Stimulated activated naive CD8-positive, alpha-beta T cell treated with anti-CD3 and anti-CD28 coated beads, Interleukin-15, Interleukin-2, amounts not matched to agents 100 U/mL and 50 U/mL, for 24 hours (primary cell): ENCODE measurements around the gene PLEKHD1.

Source experiments
- ATAC-seq: fragments of 150-1000 bp; cut with Tn5 transposase; one replicate; pipeline ENCODE4 v1.10.0; 2021
- DNase-seq: peaks from one replicate; pipeline ENCODE4 v3.0.0; 2021

The PLEKHD1 gene

DNA sequence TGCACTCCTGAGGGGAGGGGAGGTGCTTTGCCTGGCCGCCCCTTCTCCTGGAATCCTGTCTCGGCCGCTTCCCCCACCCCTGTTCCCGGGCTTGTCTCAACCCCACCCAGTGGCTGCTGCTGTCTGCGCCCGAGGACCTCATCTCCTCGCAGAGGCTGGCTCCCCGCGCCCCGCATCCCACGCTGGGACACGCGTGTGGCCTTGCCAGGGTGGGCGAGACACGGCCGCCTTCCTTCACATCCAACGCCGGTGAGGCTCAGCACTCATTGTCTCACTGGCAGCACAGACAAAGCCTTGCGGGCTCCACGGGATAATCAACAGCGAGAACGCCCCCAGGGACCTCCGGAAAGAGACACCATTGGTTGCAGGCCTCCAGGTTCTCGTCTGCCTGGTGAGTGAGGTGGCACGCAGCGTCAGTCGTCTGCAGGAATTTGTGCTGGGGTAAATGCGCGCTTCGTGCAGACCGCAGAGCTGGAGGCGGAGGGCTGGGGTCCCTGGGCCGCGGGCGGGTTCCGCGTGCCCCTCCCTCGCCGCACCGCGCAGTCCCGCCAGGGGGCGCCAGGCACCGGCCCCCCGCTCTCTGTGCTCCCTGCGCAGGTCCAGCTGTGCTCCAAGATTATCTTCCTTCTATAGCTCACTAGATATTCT, 63.3 kb downstream of the PLEKHD1 start:
- DNase-seq: peak; percentile 63
- ATAC-seq: peak; percentile 40

DNA sequence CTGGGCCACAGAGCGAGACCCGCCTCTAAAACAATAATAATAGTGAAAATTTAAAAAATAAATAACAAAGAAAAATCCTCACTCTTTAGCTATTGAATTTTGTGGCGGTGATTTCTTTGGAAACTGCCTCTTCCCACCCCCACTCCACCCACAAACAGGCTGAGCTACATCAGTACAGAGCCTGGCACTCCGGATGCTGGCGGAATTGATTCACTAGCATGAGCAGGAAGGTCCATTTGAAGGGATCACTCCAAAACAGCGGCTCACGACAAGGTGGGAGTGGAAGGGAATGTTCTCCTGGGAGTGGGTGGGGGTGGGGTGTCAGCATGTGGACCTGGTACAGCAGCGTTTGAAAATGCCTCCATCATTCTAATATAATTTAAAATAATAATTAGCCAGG, 64.0 kb downstream of the PLEKHD1 start:
- DNase-seq: no peak
- no peak for ATAC-seq

DNA sequence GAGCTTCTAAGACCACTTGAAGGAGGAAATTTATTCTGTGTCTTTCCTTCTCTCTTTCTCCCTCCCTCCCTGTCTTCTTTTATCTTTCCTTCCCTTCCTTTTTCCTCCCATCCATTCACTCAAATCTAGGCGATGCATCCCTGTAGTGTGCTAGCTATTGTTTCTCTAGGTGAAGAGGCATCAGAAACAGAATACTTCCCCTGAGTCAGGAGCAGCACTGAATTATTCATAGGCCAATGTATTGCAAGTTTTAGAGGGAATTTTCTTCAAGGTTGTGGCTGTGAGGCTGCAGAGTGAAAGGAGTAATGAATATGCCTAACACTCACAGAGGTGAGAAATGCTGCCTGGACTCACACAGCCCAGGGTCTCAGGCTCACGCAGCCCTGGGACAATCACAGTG, 67.0 kb downstream of the PLEKHD1 start:
- DNase-seq: no peak
- ATAC-seq: no peak

DNA sequence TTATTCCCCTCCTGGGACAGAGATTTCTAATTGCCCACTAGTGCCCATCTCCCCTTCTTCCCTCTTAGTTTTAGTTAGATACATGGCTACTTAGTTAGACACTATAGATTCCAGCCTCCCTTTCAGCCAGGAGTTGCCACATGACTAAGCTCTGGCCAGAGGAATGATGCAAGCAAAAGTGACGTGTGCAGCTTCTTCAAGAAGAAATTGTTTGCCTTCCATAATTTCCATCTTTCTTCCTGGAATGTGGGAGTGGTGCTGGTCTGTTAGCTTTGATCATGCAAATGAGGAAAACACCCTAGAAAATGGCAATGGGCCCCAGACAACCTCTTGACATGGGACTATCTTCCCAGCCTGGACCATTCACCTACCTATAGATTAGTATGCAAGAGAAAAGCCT, 68.7 kb downstream of the PLEKHD1 start:
- DNase-seq (no peak), ATAC-seq (no peak)

DNA sequence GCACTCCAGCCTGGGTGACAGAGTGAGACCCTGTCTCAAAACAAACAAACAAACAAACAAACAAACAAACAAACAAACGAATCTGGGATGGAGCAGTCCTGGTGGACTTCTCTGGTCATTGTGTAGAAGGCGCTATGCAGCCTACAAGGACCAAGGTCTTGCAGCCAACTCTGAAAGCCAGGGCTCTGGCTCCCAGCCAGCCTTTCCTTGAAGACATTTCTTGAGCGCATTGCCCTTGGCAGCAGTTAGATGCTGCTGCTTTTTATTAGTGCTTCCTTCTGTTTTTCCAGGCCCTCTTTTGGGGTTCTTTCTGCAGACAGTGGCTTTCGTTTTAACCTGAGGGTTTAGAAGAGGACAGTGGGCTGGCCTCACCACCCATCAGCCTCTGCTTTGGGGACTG, 70.0 kb downstream of the PLEKHD1 start:
- DNase-seq (no peak), ATAC-seq (no peak)

DNA sequence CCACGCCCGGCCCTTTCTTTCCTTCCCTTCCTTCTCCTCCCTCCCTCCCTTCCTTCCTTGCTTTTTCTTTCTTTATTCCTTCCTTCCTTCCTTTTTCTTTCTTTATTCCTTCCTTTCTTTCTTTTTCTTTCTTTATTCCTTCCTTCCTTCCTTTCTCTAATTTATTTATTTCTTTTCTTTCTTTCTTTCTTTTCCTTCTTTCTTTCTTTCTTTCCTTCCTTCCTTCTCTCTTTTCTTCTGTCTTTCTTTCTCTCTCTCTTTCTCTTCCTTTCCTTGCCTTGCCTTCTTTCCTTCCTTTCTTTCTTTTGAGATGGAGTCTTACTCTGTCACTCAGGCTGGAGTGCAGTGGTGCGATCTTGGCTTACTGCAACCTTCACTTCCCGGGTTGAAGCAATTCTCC, 74.2 kb downstream of the PLEKHD1 start:
- ATAC-seq: no peak
- no peak for DNase-seq

DNA sequence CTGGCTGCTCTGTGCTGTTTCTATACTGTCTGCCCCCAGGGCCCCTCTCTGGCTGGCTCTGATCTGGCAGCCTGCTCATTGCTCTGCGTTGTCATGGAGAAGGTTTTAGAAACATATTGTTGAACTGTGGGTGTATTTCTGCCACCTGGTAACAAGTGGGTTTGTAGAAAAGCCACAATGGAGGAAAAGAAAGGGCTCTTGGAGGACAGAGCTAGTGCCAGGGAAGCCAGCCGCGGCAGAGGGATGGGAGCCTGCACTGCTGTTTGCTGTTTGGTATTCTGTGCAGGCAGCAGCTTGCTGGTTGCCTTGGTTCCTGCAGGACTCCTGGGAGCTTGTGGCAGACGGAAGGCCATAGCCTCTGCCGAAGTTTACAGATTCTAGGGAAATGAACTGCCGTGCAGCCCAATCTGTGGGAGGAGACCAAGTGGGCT, 75.1 kb downstream of the PLEKHD1 start:
- DNase-seq (no peak), ATAC-seq (no peak)

DNA sequence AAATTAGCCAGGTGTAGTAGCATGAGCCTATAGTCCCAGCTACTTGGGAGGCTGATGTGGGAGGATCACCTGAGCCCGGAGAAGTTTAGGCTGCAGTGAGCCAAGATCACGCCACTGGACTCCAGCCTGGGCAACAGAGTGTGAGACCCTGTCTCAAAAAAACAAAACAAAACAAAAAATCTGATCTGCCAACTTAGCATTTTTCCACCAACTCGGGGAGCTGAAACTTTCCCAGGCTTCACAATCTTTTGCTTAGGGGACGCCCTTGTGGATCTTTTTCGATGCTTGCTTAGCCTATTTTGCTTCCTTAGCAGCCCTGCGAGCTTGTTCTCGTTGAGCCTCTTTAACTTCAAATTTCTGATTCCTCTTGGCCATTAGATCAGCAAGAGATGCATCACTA, 76.3 kb downstream of the PLEKHD1 start:
- no peak for ATAC-seq
- no peak for DNase-seq

DNA sequence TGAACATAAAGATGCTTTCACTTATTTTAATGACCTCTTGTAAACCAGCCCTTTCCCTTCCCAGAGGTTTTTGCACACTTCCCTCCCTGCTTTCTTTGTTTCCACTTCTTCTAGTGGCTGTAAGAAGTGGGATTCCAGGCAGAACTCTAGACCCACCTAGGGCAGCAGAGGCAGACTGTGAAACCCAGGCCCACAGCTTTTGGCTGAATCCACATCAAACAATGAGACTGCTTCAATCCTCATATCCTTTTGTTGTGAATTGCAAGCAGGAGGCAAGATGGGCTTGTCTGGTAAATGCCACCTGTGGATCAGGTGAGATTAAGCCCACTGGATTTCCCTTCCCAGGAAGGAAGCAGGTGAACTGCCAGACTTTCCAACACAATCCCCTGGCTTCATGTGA, 77.4 kb downstream of the PLEKHD1 start:
- no peak for ATAC-seq
- DNase-seq: no peak

DNA sequence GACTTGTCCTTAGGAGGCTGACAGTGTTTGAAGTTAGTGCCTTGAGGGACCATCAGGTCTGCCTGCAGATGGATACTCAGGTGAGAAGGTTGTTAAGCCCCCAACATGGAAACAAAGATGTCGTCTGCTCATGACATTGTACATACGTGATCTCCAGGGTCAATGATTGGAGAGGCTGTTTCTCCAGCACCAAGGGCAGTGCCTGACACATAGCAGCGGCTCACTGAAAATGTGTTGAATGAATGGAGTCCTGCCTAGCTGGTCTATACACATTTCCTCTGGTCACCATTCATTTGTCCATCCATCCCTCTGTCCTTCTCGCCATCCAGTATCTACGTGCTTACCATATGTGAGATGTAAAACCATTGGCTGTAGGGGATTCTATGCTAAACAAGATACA, 83.0 kb downstream of the PLEKHD1 start:
- ATAC-seq: no peak
- DNase-seq: no peak

DNA sequence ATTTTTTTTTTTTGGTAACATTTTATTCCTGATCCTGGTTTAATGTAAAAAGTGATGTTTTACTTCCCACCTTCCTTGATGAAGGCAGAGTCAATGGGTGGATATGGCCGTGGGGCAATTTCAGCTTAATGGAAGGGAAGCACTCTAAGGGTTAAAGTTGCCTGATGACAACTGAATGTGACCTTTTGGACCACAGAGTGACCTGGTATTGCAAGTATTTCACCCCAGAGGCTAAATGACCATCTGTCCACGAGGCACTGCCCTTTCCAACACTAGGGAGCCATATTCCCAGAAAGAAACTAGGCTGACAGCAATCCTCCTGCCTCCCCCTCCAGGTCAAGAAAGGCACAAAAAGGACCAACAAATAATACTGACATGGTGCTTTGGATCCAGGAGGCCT, 85.3 kb downstream of the PLEKHD1 start:
- no peak for ATAC-seq

DNA sequence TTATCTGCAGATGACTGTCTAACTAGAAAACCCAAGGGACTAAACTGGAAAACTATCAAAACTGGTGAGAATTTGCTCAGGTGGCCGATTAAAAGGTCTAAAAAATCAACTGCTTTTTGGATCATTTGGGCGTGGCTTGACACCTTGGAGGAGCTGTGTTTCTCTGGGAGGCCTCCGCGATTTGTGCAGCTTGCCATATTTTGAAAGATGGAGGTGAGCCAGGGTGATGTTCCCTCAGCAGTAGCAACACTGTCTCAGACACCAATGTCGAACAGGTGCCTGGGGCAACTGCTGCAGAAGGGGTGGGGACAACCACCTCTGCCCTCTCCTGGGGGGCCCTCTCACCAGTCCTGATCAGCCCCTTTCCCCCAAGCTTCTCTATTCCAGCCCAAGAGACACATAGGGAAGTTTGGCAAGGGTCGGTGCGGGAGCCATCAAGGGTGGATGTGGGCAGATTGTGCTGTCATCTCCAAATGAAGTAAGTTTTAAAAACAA, 86.4 kb downstream of the PLEKHD1 start:
- ATAC-seq (no peak), DNase-seq (no peak)

More for the DNA sequence above, 85.3 kb downstream of the PLEKHD1 start:
- DNase-seq: no peak

DNA sequence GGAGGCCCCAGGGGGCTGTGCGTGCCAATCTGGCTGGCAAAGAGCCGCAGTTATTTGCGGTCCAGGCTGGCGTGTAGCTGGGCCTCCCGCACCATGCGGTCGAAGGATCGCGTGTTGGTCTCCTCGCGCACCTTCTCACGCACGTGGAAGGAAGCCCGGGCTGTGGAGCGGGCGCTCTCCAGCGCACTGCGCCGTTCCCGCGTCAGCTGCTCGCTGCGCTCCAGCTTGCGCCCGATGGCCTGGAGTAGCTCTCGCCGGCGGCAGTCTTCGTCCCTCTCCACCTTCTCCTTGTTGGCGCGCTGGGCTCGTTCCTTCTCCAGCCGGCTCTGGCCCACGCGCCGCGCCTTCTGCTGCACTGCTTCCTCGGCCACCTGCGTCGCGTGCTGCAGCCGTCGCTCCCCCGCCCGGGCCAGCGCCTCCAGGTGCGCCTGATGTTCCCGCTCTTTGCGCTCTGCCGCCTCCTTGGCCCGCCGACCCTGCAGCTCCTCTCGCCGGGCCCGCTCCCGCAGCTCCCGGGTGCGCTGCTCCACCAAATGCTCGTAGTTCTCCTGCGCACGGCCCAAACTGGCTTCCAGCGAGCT, 87.0 kb downstream of the PLEKHD1 start:
- DNase-seq (no peak), ATAC-seq (no peak)

DNA sequence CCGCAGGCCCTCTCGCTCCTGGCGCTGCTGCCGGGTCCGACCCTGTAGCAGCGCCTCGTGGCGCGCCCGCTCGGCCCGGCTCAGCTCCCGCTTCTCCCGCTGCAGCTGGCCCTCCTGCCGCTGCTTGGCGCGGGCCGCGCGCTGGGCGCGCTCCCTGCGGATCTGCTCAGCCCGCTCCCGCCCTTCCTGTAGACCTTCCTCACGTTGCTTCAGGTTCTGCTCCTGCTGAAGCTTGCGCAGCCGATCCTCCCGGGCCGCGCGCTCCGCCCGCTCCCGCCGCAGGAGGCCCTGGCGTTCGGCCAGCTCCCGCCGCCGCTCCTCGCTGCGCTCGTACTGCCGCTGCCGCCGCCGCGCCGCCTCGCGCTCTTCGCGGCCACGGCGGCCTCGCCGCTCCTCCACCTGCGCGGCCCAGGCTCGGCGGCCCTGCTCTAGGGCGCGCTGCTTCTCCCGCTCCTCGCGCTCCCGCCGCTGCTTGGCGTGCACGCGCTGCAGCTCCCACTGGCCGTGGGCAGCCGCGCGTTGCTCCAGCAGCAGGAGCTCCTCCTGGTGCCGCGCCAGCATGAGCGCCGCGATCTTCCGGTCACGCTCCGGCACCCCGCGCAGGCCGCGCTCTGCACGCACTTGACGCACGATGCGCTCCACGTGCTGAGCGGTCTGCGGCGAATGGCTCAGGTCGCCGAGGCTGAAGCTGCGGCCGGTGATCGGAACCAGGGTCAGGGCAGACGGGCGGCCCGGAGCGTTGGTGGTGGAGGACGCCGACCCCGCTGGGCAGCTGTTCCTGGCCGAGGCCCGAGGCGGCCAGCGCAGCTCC, 87.7 kb downstream of the PLEKHD1 start:
- ATAC-seq (peak; percentile 15), DNase-seq (peak; percentile 19)

DNA sequence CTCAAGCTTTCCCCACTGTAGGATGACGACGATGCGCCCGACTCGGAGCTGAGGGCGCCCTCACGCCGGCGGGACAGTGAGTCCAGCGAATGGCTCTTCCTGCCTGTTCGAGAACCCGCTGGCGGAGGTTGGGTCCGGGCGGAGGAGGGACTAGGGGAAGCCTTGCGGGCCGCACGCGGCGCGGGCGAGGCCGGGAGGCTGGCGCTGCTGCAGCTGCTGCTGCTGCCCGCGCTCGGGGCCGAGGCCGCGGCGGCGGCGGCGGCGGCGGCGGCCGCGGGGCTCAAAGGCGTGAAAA, 88.3 kb downstream of the PLEKHD1 start:
- no peak for ATAC-seq
- DNase-seq: no peak

DNA sequence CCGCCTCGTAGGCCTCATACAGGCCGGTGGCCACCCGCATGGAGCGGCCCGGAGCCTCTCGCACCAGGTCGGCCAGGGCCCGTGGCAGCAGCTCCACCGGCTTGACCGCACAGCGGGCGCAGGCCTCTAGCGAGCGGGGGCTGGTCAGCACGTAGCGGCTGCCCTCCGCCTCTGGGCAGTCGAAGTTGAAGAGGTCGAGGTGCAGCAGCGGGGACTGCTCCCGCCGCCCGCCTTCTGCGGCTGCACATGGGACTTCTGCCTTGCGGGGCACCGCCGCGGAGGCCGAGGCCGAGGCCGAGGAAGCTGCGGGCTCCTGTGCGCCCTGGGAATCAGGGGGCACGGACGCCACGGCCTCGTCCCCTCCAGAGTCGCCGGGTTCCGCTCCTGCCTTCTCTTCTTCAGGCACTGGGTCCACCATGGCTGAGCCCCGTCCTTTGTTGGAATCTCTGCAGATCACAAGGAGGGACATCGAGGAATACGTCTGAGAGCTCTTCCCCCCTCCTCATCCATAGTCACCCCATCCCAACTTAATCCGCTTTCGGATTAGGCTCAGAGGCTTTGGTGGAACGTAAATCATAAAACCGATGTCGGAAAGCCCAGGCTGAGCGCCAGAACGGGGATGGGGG, 88.8 kb downstream of the PLEKHD1 start:
- DNase-seq: no peak
- ATAC-seq: no peak

DNA sequence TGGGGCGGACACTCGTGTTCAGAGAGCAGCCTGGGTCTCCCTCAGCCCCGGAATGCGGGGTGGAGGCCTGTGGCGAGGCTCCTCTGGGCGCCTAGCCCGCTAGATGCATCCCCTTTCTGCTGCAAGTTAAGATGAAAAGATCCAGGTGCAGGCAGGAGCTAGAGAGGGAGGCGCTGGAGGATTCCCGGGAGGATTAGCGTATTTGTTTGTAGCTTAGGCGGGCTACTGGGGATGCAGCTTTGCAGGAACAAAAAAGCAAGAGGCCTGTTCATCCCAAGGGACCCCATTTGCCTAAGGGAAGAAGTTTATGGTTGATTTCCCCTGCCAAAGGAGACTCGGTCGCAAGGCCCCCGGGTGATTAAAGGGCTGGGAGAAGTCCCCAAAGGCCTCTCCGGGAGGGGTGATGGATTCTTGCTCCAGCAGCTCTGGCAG, 89.3 kb downstream of the PLEKHD1 start:
- DNase-seq: peak; percentile 9

DNA sequence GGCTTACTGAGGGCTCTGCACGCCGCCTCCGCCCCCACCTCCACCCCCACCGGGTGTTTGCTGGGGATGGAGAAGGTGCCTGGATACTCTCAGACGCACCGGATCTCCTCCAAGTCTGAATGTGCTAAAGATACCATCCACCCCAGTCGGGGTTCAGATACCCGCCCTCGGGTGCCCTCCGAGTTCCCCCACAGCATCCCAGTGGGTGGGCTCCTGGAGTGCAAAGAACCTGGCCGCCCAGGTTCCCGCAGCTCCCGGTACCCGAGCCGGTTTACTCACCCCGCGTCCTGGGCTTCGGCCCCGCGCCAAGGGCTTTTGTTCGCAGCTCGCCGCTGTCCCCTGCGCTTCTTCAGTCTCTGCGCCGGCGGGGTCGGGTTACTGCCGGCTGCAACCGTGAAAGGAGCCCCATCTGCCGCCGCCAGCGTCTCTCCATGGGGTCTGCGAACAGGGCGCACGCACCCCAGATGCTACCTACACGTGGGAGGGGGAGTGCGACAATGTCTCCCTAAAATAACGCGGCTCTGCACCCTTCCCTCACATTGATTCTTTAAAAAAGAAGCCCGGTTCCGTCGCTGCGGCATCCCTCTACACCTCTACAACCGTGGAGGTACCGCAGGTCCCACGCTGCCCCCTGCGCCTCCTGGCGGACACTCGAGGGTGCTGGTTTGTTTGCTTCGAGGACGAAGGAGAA, 89.9 kb downstream of the PLEKHD1 start, which contains the start of gene CCDC177:
CCDC177 (minus strand) TSS at position 609 of the 691 bp plus-strand sequence. CDS start 1,249 bp downstream, outside the sequence.
- DNase-seq (peak; percentile 81), ATAC-seq (peak; percentile 70)

More for the DNA sequence above, 89.3 kb downstream of the PLEKHD1 start:
- ATAC-seq: no peak

DNA sequence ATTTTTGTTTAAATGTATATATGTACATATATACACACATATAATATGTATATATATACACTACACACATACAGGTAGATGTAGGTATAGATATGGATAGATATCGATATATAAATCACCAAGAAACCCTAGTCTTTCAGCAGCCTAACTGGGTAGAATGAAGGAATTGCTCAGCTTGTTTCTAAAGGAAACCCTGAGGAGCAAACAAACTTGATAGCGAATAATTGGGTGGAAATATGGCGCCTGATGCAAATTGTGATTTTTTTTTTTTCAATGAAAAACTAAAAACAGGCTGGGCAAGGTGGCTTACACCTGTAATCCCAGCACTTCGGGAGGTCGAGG, 90.4 kb downstream of the PLEKHD1 start:
- DNase-seq (no peak), ATAC-seq (no peak)

DNA sequence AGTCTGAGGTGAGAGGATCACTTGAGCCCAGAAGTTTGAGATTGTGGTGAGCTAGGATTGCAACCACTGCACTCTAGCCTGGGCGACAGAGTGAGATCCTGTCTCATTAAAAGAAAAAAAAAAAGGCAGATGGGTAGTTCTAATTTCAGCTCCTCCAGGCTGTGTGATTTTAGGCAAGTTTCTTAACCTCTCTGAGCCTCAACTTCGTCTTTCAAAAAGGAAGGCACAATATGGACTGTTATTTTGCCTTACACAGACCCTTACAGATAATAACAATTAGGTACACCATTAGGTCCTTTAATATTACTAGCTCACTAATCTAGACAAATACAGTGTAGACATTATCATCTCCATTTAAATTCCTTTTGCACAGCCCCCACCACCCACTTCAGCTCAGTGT, 94.9 kb downstream of the PLEKHD1 start:
- ATAC-seq (no peak), DNase-seq (no peak)

DNA sequence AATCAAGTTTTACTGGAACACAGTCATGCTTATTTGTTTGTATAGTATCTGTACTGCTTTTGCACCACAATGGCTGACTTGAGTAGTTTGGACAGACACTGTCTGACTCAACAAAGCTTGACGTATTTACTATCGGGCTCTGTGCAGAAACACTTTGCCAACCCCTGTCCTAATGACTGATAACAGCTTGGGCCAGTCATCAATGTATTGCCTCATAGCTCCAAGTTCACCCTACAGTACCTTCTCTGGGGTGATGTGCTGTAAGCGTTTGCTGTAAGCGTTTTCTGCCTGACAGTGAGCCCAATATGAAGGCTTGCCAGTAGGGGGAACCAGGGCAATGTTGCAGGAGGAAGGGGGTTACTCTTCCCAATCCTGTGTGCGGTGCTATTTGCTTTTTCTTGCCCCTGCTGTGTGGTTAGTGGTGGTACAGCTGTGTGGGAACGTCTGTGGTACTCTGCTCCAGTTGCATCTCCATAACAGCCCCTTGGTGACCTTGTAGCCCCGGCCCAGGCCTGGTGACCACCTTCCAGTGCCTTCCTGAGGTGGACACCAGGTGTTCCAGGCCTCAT, 95.6 kb downstream of the PLEKHD1 start:
- DNase-seq: peak; percentile 22
- peak; percentile 56 for ATAC-seq
